Breast epithelium (tissue), 3 donors: ENCODE results near the gene SETBP1.

Source experiments
- CTCF ChIP-seq, 3 donors: fragments of 450-650 bp; IDR thresholded peaks; one replicate each; pipeline ENCODE4 v1.5.1; 2016 to 2017; ENCODE audit warnings: antibody characterized with exemption in 3 of 3, mild to moderate bottlenecking in 3 of 3, moderate library complexity in 3 of 3
- POLR2A ChIP-seq: fragments of 450-650 bp; IDR thresholded peaks from one replicate; pipeline ENCODE4 v1.6.1; 2016; ENCODE audit warnings: antibody characterized with exemption, mild to moderate bottlenecking, moderate library complexity
- POLR2AphosphoS5 ChIP-seq, 3 donors: sonication (generic); formaldehyde crosslinking; IDR thresholded peaks; one replicate each; pipeline ENCODE4 v1.6.1; 2017; ENCODE audit warnings: antibody characterized with exemption in 3 of 3

GRCh38 chr18:44679914-44680272, 795 bp upstream of the SETBP1 start:
- TF ChIP-seq POLR2A, result no peak
- no peak for TF ChIP-seq CTCF (IDR thresholded peaks at IDR 0.05)
- TF ChIP-seq POLR2AphosphoS5 (IDR thresholded peaks at IDR 0.05), result no peak
